ENCODE data around the gene ZYG11B.

The ZYG11B gene

DNA sequence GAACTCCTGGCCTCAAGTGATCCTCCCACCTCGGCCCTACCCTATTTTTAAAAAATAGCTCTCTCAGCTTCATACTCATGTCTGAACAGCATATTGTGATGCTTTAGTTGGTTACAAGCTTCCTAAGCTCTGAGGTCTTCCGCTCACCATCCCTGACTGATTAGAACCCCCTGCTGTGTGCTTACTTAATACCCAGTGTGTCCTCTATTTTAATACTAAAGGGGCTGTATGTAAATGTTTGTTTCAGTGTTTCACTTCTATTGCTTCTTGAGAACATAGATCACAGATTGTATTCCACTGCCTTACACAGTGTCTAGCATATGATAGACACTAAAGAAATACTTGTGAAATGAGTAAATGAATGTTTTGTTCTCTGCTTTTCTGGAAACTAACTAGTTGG lies 29.8 kb downstream of the ZYG11B start:
- Histone ChIP-seq H3F3A (ENCODE audit: low read depth) (no peaks in the 10 kb centered on the region), H3K4me1 (ENCODE audit: insufficient read depth, low read length, poor library complexity, severe bottlenecking) (no peaks in the 10 kb centered on the region), H2AFZ (ENCODE audit: low read length) (no peak overlapping the region), H4K20me1 (ENCODE audit: insufficient read depth, low read length, poor library complexity, severe bottlenecking) (no peaks in the 10 kb centered on the region), H3K9ac (ENCODE audit: low read depth, low read length, poor library complexity, severe bottlenecking) (no peak overlapping the region), H3K27me3 (ENCODE audit: insufficient read depth, low read length, poor library complexity, severe bottlenecking) (no peaks in the 10 kb centered on the region), H3K9me2 (replicated peaks; ENCODE audit: low read depth, low read length) (no peaks in the 10 kb centered on the region), H3K4me2 (ENCODE audit: low read depth, low read length, poor library complexity, severe bottlenecking) (no peak overlapping the region), H3K36me3 (ENCODE audit: insufficient read depth, low read length) (peaks cover 17% of the 10 kb centered on the region), H3K79me2 (ENCODE audit: insufficient read depth, low read length) (no peaks in the 10 kb centered on the region), H3K4me3 (ENCODE audit: low read length, poor library complexity, severe bottlenecking) (no peak overlapping the region), H3K9me3 (ENCODE audit: insufficient read depth, low read depth, low read length) (no peaks in the 10 kb centered on the region)
- TF ChIP-seq, protein P1, sequence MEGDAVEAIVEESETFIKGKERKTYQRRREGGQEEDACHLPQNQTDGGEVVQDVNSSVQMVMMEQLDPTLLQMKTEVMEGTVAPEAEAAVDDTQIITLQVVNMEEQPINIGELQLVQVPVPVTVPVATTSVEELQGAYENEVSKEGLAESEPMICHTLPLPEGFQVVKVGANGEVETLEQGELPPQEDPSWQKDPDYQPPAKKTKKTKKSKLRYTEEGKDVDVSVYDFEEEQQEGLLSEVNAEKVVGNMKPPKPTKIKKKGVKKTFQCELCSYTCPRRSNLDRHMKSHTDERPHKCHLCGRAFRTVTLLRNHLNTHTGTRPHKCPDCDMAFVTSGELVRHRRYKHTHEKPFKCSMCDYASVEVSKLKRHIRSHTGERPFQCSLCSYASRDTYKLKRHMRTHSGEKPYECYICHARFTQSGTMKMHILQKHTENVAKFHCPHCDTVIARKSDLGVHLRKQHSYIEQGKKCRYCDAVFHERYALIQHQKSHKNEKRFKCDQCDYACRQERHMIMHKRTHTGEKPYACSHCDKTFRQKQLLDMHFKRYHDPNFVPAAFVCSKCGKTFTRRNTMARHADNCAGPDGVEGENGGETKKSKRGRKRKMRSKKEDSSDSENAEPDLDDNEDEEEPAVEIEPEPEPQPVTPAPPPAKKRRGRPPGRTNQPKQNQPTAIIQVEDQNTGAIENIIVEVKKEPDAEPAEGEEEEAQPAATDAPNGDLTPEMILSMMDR (conservative IDR thresholded peaks at IDR 0.05; ENCODE audit: low read length) = no peak
- no peak for TF ChIP-seq EZH2phosphoT487 (IDR thresholded peaks at IDR 0.05; ENCODE audit: borderline replicate concordance)

DNA sequence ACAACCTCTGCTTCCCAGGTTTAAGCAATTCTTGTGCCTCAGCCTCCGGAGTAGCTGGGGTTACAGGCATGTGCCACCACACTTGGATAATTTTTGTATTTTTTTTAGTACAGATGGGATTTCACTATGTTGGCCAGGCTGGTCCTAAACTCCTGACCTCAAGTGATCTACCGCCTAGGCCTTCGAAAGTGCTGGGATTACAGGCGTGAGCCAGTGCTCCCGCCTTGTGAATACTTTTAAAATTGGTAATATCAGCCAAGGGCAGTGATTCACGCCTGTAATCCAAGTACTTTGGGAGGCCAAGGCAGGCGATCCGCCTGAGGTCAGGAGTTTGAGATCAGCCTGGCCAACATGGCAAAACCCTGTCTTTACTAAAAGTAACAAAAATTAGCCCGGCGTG lies 33.7 kb downstream of the ZYG11B start:
- Histone ChIP-seq H4K20me1 (ENCODE audit: insufficient read depth, low read length, poor library complexity, severe bottlenecking) (no peaks in the 10 kb centered on the region), H3K4me1 (ENCODE audit: insufficient read depth, low read length, poor library complexity, severe bottlenecking) (no peaks in the 10 kb centered on the region), H3K4me3 (ENCODE audit: low read length, poor library complexity, severe bottlenecking) (no peak overlapping the region), H3K9me2 (replicated peaks; ENCODE audit: low read depth, low read length) (no peaks in the 10 kb centered on the region), H3K9me3 (ENCODE audit: insufficient read depth, low read depth, low read length) (no peaks in the 10 kb centered on the region), H3F3A (ENCODE audit: low read depth) (no peaks in the 10 kb centered on the region), H2AFZ (ENCODE audit: low read length) (no peak overlapping the region), H3K4me2 (ENCODE audit: low read depth, low read length, poor library complexity, severe bottlenecking) (no peak overlapping the region), H3K27me3 (ENCODE audit: insufficient read depth, low read length, poor library complexity, severe bottlenecking) (no peaks in the 10 kb centered on the region), H3K36me3 (ENCODE audit: insufficient read depth, low read length) (peaks cover 17% of the 10 kb centered on the region), H3K79me2 (ENCODE audit: insufficient read depth, low read length) (no peaks in the 10 kb centered on the region), H3K9ac (ENCODE audit: low read depth, low read length, poor library complexity, severe bottlenecking) (no peak overlapping the region)
- no peak for TF ChIP-seq EZH2phosphoT487 (IDR thresholded peaks at IDR 0.05; ENCODE audit: borderline replicate concordance)
- TF ChIP-seq, protein P1 (conservative IDR thresholded peaks at IDR 0.05; ENCODE audit: low read length) = no peak

GRCh38 chr1:52767596-52768280 lies 41.5 kb downstream of the ZYG11B start:
- Histone ChIP-seq H3K9me2 (replicated peaks; ENCODE audit: low read depth, low read length) (no peaks in the 10 kb centered on the region), H2AFZ (ENCODE audit: low read length) (no peak overlapping the region), H3K4me1 (ENCODE audit: insufficient read depth, low read length, poor library complexity, severe bottlenecking) (peaks cover 12% of the 10 kb centered on the region), H3K79me2 (ENCODE audit: insufficient read depth, low read length) (peaks cover 6% of the 10 kb centered on the region; the same call in 1 of the 2 replicates), H3K27me3 (ENCODE audit: insufficient read depth, low read length, poor library complexity, severe bottlenecking) (no peaks in the 10 kb centered on the region), H4K20me1 (ENCODE audit: insufficient read depth, low read length, poor library complexity, severe bottlenecking) (no peaks in the 10 kb centered on the region), H3F3A (ENCODE audit: low read depth) (no peaks in the 10 kb centered on the region), H3K9me3 (ENCODE audit: insufficient read depth, low read depth, low read length) (no peaks in the 10 kb centered on the region), H3K9ac (ENCODE audit: low read depth, low read length, poor library complexity, severe bottlenecking) (no peak overlapping the region), H3K36me3 (ENCODE audit: insufficient read depth, low read length) (peaks cover 22% of the 10 kb centered on the region), H3K4me3 (ENCODE audit: low read length, poor library complexity, severe bottlenecking) (no peak overlapping the region), H3K4me2 (ENCODE audit: low read depth, low read length, poor library complexity, severe bottlenecking) (peak overlapping the region; percentile 39)
- TF ChIP-seq, protein P1 (conservative IDR thresholded peaks at IDR 0.05; ENCODE audit: low read length) = no peak
- no peak for TF ChIP-seq EZH2phosphoT487 (IDR thresholded peaks at IDR 0.05; ENCODE audit: borderline replicate concordance)
